Left lung (tissue), 10 donors: Measurements from ENCODE around the gene MAB21L1. TPM values are rescaled to one million over a fixed set of nuclear protein-coding genes. Genes with fewer than 3 reads are reported as not detected.

Experiments used
- ATAC-seq: fragments of 200-7000 bp; cut with Tn5 transposase; one replicate; pipeline ENCODE4 v1.9.1; 2020; ENCODE audit warnings: moderate library complexity
- DNase-seq, 4 donors: peaks; one replicate each; pipeline ENCODE4 v3.0.0-alpha.2; 2013 to 2020
- H3K27ac ChIP-seq, 2 donors: fragments of 200-600 bp; sonication (generic) in 1 of 2; one replicate each; pipeline versions ENCODE4 v1.5.0 to v1.8.0; 2020 to 2021
- H3K27me3 ChIP-seq, 2 donors: fragments of 200-600 bp; sonication (generic) in 1 of 2; one replicate each; pipeline versions ENCODE4 v1.5.0 to v1.8.0; 2020 to 2021
- H3K36me3 ChIP-seq, 2 donors: fragments of 200-600 bp; sonication (generic) in 1 of 2; one replicate each; pipeline versions ENCODE4 v1.5.0 to v1.8.0; 2020 to 2021
- H3K4me1 ChIP-seq, 2 donors: fragments of 200-600 bp; one replicate each; pipeline ENCODE4 v1.8.0; 2021
- H3K4me3 ChIP-seq, 2 donors: fragments of 200-600 bp; sonication (generic) in 1 of 2; one replicate each; pipeline versions ENCODE4 v1.5.0 to v1.8.0; 2020 to 2021; ENCODE audit warnings: mild to moderate bottlenecking in 1 of 2
- H3K9me3 ChIP-seq, 2 donors: fragments of 200-600 bp; sonication (generic) in 1 of 2; one replicate each; pipeline versions ENCODE4 v1.5.0 to v1.8.0; 2020 to 2021
- CTCF ChIP-seq, 2 donors: fragments of 200-600 bp; sonication (generic) in 1 of 2; IDR thresholded peaks; one replicate each; pipeline versions ENCODE4 v1.5.0 to v1.8.0; 2021; ENCODE audit warnings: antibody characterized with exemption in 2 of 2
- intact Hi-C, 2 donors: fragments of 100-400 bp; cut with DNase I; formaldehyde crosslinking; loops; one replicate each; pipeline versions ENCODE4 v1.11.2 to v1.14.2; 2022
- polyA plus RNA-seq, 6 donors: library from polyadenylated mRNA; unstranded; fragments of 120-200 nt; gene quantifications; one replicate each; pipeline ENCODE4 v1.2.1, GENCODE V29; 2013; ENCODE audit not compliant: insufficient read length in 6 of 6
- total RNA-seq, 2 donors: library from RNA; stranded (reverse); fragmentation: NEBNext Ultra II Directional; extraction: Animal tissue kit (Norgen Biotek cat#: 25700); gene quantifications; one replicate each; pipeline ENCODE4 v1.2.1, GENCODE V29; 2021
- donor health status: DM: no; HTN: yes; CAD: no.
- donor health status: DM: no; HTN: no; CAD: no.

The MAB21L1 gene
- total and polyA plus RNA-seq, 8 donors, result 0.04 to 0.12 (median 0.07) TPM; not detected in 2

- Histone ChIP-seq H3K9me3 (no peaks in the 10 kb centered on the region), H3K4me1 (peaks cover 5 to 14% of the 10 kb centered on the region in 2 donors), H3K27ac (no peak overlapping the region), H3K36me3 (no peaks in the 10 kb centered on the region), H3K27me3 (peaks cover 71 to 83% of the 10 kb centered on the region in 2 donors), H3K4me3 (no peak overlapping the region)
- DNase-seq (no peak), ATAC-seq (no peak)
- TF ChIP-seq CTCF (IDR thresholded peaks at IDR 0.05), result no peak
- intact Hi-C loops, result no loop called here
Measured at GRCh38 chr13:35477386-35477946, 977 bp upstream of the MAB21L1 start.

GRCh38 chr13:35475212-35475959, 1.1 kb downstream of the MAB21L1 start:
- DNase-seq, result peak in 1 of 4 donors; percentile 75
- Histone ChIP-seq H3K36me3 (no peaks in the 10 kb centered on the region), H3K27me3 (peaks cover 92 to 98% of the 10 kb centered on the region in 2 donors), H3K9me3 (no peaks in the 10 kb centered on the region), H3K4me3 (peak overlapping the region in 1 of 2 donors; percentile 14), H3K27ac (no peak overlapping the region), H3K4me1 (peaks cover 5 to 14% of the 10 kb centered on the region in 2 donors)
- intact Hi-C loops, result no loop called here
- ATAC-seq, result peak; percentile 19
- TF ChIP-seq CTCF (IDR thresholded peaks at IDR 0.05), result no peak

GRCh38 chr13:35474496-35475211, 1.8 kb downstream of the MAB21L1 start:
- no peaks in the 10 kb centered on the region for H3K36me3 ChIP-seq
- H3K27ac ChIP-seq, result no peak overlapping the region
- no peak for DNase-seq
- TF ChIP-seq CTCF (IDR thresholded peaks at IDR 0.05), result no peak
- H3K27me3 ChIP-seq, result peaks cover 99 to 100% of the 10 kb centered on the region in 2 donors
- peaks cover 5 to 14% of the 10 kb centered on the region in 2 donors for H3K4me1 ChIP-seq
- intact Hi-C loops, result no loop called here
- no peak for ATAC-seq
- H3K4me3 ChIP-seq, result no peak overlapping the region
- no peaks in the 10 kb centered on the region for H3K9me3 ChIP-seq

GRCh38 chr13:35473802-35474201, 2.7 kb downstream of the MAB21L1 start:
- H3K9me3 ChIP-seq, result no peaks in the 10 kb centered on the region
- DNase-seq, result no peak
- no peaks in the 10 kb centered on the region for H3K36me3 ChIP-seq
- no peak overlapping the region for H3K4me3 ChIP-seq
- no peak for ATAC-seq
- TF ChIP-seq CTCF (IDR thresholded peaks at IDR 0.05), result no peak
- peaks cover 99 to 100% of the 10 kb centered on the region in 2 donors for H3K27me3 ChIP-seq
- H3K4me1 ChIP-seq, result peaks cover 5 to 14% of the 10 kb centered on the region in 2 donors
- intact Hi-C loops, result no loop called here
- no peak overlapping the region for H3K27ac ChIP-seq
